Measurements from ENCODE around the gene RHBDF2. TPM values are rescaled to one million over a fixed set of nuclear protein-coding genes. Genes with fewer than 3 reads are reported as not detected.
A peak's percentile ranks its signal among the peaks of the same experiment; 100 is the strongest.

Gene RHBDF2
- total RNA-seq, 1 donor from 2014 or later = 30.7 TPM

GRCh38 chr17:76452660-76453430 lies 48.4 kb downstream of the RHBDF2 start, which contains the start of gene UBE2O:
UBE2O (minus strand) TSS chr17:76453152; CDS start chr17:76453141, 11 bp downstream.
- Histone ChIP-seq H3K9ac (ENCODE audit: low read length) (peak within 1 kb of the TSS; percentile 93), H2AFZ (ENCODE audit: low read depth, low read length) (peak within 1 kb of the TSS; percentile 90), H4K20me1 (ENCODE audit: insufficient read depth, low read length) (peaks cover 43% of the 10 kb centered on the region), H3K9me3 (ENCODE audit: insufficient read depth, low read depth, low read length) (no peaks in the 10 kb centered on the region), H3K36me3 (ENCODE audit: insufficient read depth, low read length) (no peaks in the 10 kb centered on the region), H3K27ac (ENCODE audit: low read depth, low read length) (peak within 1 kb of the TSS; percentile 70), H3K4me3 (ENCODE audit: insufficient read depth, low read depth, low read length) (peak within 1 kb of the TSS; percentile 83), H3K4me1 (ENCODE audit: insufficient read depth, low read length) (peaks cover 22% of the 10 kb centered on the region), H3K4me2 (ENCODE audit: low read length) (peak within 1 kb of the TSS; percentile 95), H3K79me2 (ENCODE audit: insufficient read depth, low read length) (peaks cover 50% of the 10 kb centered on the region), H3K27me3 (ENCODE audit: insufficient read depth, low read length) (no peaks in the 10 kb centered on the region)
- H3K4me3 Mint-ChIP-seq (ENCODE audit: unreplicated experiment) = peak within 1 kb of the TSS; percentile 97
- DNase-seq (ENCODE audit: low read depth) = peak; percentile 63
- no peak for FAIRE-seq
- H3K36me3 Mint-ChIP-seq (ENCODE audit: low read depth, unreplicated experiment) = peaks cover 2% of the 10 kb centered on the region
- peaks cover 21% of the 10 kb centered on the region for H3K4me1 Mint-ChIP-seq (ENCODE audit: low read depth, unreplicated experiment)
- no peaks in the 10 kb centered on the region for H3K9me3 Mint-ChIP-seq (ENCODE audit: unreplicated experiment)
- no peak for TF ChIP-seq EZH2 (IDR thresholded peaks at IDR 0.05; ENCODE audit: insufficient read depth, low read length)
- TF ChIP-seq, protein P1, sequence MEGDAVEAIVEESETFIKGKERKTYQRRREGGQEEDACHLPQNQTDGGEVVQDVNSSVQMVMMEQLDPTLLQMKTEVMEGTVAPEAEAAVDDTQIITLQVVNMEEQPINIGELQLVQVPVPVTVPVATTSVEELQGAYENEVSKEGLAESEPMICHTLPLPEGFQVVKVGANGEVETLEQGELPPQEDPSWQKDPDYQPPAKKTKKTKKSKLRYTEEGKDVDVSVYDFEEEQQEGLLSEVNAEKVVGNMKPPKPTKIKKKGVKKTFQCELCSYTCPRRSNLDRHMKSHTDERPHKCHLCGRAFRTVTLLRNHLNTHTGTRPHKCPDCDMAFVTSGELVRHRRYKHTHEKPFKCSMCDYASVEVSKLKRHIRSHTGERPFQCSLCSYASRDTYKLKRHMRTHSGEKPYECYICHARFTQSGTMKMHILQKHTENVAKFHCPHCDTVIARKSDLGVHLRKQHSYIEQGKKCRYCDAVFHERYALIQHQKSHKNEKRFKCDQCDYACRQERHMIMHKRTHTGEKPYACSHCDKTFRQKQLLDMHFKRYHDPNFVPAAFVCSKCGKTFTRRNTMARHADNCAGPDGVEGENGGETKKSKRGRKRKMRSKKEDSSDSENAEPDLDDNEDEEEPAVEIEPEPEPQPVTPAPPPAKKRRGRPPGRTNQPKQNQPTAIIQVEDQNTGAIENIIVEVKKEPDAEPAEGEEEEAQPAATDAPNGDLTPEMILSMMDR (IDR thresholded peaks at IDR 0.05; ENCODE audit: insufficient read depth, low read depth, low read length) = no peak
- peak within 1 kb of the TSS; percentile 85 for H3K27ac Mint-ChIP-seq (ENCODE audit: unreplicated experiment)
- peaks cover 3% of the 10 kb centered on the region for H3K27me3 Mint-ChIP-seq (ENCODE audit: low read depth, unreplicated experiment)

GRCh38 chr17:76452127-76452659 lies 49.0 kb downstream of the RHBDF2 start:
- peak overlapping the region; percentile 95 for H3K4me2 ChIP-seq (ENCODE audit: low read length)
- H3K9me3 ChIP-seq (ENCODE audit: insufficient read depth, low read depth, low read length) = no peaks in the 10 kb centered on the region
- Mint-ChIP-seq H3K27me3 (ENCODE audit: low read depth, unreplicated experiment) (peaks cover 3% of the 10 kb centered on the region), H3K4me1 (ENCODE audit: low read depth, unreplicated experiment) (peaks cover 27% of the 10 kb centered on the region), H3K27ac (ENCODE audit: unreplicated experiment) (peak overlapping the region; percentile 85), H3K9me3 (ENCODE audit: unreplicated experiment) (no peaks in the 10 kb centered on the region), H3K4me3 (ENCODE audit: unreplicated experiment) (peak overlapping the region; percentile 97), H3K36me3 (ENCODE audit: low read depth, unreplicated experiment) (peaks cover 2% of the 10 kb centered on the region)
- TF ChIP-seq, protein P1 (IDR thresholded peaks at IDR 0.05; ENCODE audit: insufficient read depth, low read depth, low read length) = no peak
- no peak for TF ChIP-seq EZH2 (IDR thresholded peaks at IDR 0.05; ENCODE audit: insufficient read depth, low read length)
- FAIRE-seq (no peak), DNase-seq (ENCODE audit: low read depth) (no peak)
- H3K79me2 ChIP-seq (ENCODE audit: insufficient read depth, low read length) = peaks cover 57% of the 10 kb centered on the region
- peak overlapping the region; percentile 8 for H2AFZ ChIP-seq (ENCODE audit: low read depth, low read length)
- H3K27ac ChIP-seq (ENCODE audit: low read depth, low read length) = peak overlapping the region; percentile 5
- H3K36me3 ChIP-seq (ENCODE audit: insufficient read depth, low read length) = no peaks in the 10 kb centered on the region
- H3K4me1 ChIP-seq (ENCODE audit: insufficient read depth, low read length) = peaks cover 29% of the 10 kb centered on the region
- H4K20me1 ChIP-seq (ENCODE audit: insufficient read depth, low read length) = peaks cover 50% of the 10 kb centered on the region
- peak overlapping the region; percentile 83 for H3K4me3 ChIP-seq (ENCODE audit: insufficient read depth, low read depth, low read length)
- H3K9ac ChIP-seq (ENCODE audit: low read length) = peak overlapping the region; percentile 93
- H3K27me3 ChIP-seq (ENCODE audit: insufficient read depth, low read length) = no peaks in the 10 kb centered on the region
